ENCODE results near the gene MUC20. TPM values are rescaled to one million over a fixed set of nuclear protein-coding genes. Genes with fewer than 3 reads are reported as not detected.
"Not testable (repeated sequence)": the region's sequence is repeated elsewhere in the genome, so short reads cannot be mapped to it uniquely, and the experiment has no call there.

Gene MUC20
- total RNA-seq, 1 donor from 2014 or later: 23.8 TPM

DNA sequence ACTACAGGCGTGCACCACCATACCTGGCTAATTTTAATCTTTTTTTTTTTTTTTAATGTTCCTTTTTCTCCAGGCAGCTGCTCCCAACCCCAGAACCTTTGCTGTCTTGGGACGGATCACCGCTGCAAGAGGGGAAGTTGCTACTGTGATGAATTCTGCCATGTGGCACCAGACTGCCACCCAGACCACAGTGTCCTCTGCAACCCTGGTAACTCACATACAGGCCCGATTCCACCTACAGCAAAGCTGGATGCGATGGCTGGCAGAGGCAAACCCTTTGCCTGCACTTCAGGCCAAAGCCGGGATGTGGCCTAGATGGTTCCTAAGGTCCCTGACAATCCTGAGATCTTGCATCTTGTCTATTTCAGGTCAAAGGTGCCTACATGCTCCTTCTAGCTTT lies 12.7 kb upstream of the MUC20 start:
- no peaks in the 10 kb centered on the region for H3K4me1 ChIP-seq
- H3K36me3 ChIP-seq: peaks cover 0 to 23% of the 10 kb centered on the region in 2 donors
- no peak overlapping the region for H3K4me3 ChIP-seq
- H3K27ac ChIP-seq: no peak overlapping the region
- H3K27me3 ChIP-seq: no peaks in the 10 kb centered on the region
- H3K9me3 ChIP-seq: no peaks in the 10 kb centered on the region
- intact Hi-C loops (cut with DNase I): no loop called here
- TF ChIP-seq POLR2AphosphoS5 (IDR thresholded peaks at IDR 0.05; ENCODE audit: insufficient read depth in 1 of 2, low read depth in 1 of 2) (no peak), POLR2A (IDR thresholded peaks at IDR 0.05) (no peak)
- TF ChIP-seq, protein P1, sequence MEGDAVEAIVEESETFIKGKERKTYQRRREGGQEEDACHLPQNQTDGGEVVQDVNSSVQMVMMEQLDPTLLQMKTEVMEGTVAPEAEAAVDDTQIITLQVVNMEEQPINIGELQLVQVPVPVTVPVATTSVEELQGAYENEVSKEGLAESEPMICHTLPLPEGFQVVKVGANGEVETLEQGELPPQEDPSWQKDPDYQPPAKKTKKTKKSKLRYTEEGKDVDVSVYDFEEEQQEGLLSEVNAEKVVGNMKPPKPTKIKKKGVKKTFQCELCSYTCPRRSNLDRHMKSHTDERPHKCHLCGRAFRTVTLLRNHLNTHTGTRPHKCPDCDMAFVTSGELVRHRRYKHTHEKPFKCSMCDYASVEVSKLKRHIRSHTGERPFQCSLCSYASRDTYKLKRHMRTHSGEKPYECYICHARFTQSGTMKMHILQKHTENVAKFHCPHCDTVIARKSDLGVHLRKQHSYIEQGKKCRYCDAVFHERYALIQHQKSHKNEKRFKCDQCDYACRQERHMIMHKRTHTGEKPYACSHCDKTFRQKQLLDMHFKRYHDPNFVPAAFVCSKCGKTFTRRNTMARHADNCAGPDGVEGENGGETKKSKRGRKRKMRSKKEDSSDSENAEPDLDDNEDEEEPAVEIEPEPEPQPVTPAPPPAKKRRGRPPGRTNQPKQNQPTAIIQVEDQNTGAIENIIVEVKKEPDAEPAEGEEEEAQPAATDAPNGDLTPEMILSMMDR (IDR thresholded peaks at IDR 0.05): no peak
- DNase-seq (ENCODE audit: extremely low spot score in 2 of 2): no peak

DNA sequence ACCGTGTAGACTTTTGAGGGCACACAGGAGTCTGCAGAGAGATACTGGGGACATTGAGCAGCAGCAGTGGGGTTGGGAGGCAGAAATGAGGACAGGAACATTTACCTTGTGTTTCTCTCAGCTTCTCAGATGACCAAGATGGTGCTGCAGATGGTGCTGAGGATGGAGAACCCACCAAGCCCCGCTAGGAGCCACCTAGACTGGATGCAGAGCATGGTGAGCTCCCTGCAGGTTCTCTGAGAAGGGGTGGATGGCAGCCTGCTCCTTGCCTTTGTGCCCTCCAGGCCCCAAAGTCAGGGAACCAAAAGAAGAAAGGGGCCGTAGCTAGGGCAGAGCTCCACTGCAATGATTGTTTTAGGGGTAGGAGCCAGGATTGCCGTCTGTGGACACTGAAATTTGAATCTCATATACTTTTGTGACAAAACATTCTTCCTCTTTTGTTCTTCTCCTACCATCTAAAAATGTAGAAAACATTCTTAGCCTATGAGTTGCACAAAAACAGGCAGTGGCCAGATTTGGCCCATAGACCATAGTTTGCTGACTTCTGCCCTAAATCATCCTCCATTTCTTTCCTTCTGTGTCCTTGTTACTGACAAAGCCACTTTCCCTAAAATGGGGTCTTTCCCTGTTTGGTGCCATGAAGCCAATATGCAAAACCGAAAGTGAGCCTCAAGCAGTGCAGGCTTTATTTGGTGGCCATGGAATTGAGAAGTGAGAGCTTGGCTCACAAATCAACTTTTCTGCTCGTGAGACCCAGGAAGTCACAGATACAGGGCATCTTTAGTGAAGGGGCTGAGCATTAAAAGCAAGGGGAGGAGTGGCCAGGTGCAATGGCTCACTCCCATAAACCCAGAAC lies 11.9 kb upstream of the MUC20 start:
- Histone ChIP-seq H3K27me3 (no peaks in the 10 kb centered on the region), H3K36me3 (peaks cover 0 to 23% of the 10 kb centered on the region in 2 donors), H3K27ac (no peak overlapping the region), H3K4me3 (no peak overlapping the region), H3K4me1 (no peaks in the 10 kb centered on the region), H3K9me3 (no peaks in the 10 kb centered on the region)
- TF ChIP-seq POLR2A (IDR thresholded peaks at IDR 0.05): no peak
- TF ChIP-seq, protein P1 (IDR thresholded peaks at IDR 0.05): no peak
- no peak for TF ChIP-seq POLR2AphosphoS5 (IDR thresholded peaks at IDR 0.05; ENCODE audit: insufficient read depth in 1 of 2, low read depth in 1 of 2)
- no peak for DNase-seq (ENCODE audit: extremely low spot score in 2 of 2)
- intact Hi-C loops (cut with DNase I): no loop called here

DNA sequence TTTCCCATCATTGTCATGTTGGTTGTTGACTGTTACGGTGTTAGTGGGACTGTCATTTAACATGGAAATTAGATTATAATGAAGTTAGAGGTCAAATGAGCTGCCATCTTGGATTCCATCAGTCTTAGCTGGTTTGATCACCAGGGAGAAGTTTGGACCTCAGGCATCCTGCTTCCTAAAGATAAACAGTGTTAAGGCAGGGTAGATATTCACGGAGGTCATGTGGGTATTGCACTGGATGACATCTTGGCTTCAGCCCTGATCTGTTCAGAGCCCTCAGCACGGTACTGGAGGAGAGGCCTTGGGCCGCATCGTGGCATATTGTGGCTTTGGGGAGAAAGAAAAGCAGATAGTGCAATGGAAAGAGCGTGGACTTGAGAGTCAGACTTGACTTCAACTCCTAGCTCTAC lies 11.1 kb upstream of the MUC20 start:
- Histone ChIP-seq H3K27ac (no peak overlapping the region), H3K27me3 (no peaks in the 10 kb centered on the region), H3K4me1 (no peaks in the 10 kb centered on the region), H3K36me3 (peaks cover 0 to 28% of the 10 kb centered on the region in 2 donors), H3K9me3 (no peaks in the 10 kb centered on the region), H3K4me3 (no peak overlapping the region)
- intact Hi-C loops (cut with DNase I): no loop called here
- TF ChIP-seq, protein P1 (IDR thresholded peaks at IDR 0.05): no peak
- no peak for TF ChIP-seq POLR2AphosphoS5 (IDR thresholded peaks at IDR 0.05; ENCODE audit: insufficient read depth in 1 of 2, low read depth in 1 of 2)
- TF ChIP-seq POLR2A (IDR thresholded peaks at IDR 0.05): no peak
- no peak for DNase-seq (ENCODE audit: extremely low spot score in 2 of 2)

DNA sequence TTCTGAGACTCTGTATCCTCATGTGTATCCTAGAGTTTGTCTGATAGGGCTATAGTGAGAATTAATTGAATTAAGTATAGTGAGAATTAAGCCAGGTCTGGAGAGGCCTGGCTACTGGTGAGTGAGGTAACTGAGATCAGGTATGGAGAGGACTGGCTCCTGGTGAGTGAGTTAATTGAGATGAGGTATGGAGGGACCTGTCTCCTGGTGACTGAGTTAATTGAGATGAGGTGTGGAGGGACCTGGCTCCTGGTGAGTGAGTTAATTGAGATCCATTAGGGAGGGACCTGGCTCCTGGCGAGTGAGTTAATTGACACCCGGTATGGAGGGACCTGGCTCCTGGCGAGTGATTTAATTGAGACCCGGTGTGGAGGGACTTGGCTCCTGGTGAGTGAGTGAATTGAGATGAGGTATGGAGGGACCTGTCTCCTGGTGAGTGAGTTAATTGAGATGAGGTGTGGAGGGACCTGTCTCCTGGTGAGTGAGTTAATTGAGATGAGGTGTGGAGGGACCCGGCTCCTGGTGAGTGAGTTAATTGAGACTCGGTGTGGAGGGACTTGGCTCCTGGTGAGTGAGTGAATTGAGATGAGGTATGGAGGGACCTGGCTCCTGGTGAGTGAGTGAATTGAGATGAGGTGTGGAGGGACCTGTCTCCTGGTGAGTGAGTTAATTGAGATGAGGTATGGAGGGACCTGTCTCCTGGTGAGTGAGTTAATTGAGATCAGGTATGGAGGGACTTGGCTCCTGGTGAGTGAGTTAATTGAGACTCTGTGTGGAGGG lies 10.5 kb upstream of the MUC20 start:
- H3K27ac ChIP-seq; H3K4me1 ChIP-seq; H3K4me3 ChIP-seq; intact Hi-C loops (cut with DNase I); H3K27me3 ChIP-seq; DNase-seq (ENCODE audit: extremely low spot score in 2 of 2); H3K9me3 ChIP-seq: not testable (repeated sequence)
- peaks cover 0 to 34% of the 10 kb centered on the region in 2 donors for H3K36me3 ChIP-seq

GRCh38 chr3:195711091-195711812 lies 9.5 kb upstream of the MUC20 start:
- DNase-seq (ENCODE audit: extremely low spot score in 2 of 2); H3K27me3 ChIP-seq; H3K9me3 ChIP-seq; H3K4me1 ChIP-seq; intact Hi-C loops (cut with DNase I); H3K27ac ChIP-seq; H3K4me3 ChIP-seq: not testable (repeated sequence)
- peaks cover 0 to 38% of the 10 kb centered on the region in 2 donors for H3K36me3 ChIP-seq

Data from vagina (tissue), 2 donors.